HT1080 (cell line): Measurements from ENCODE around the gene SV2B. TPM values are rescaled to one million over a fixed set of nuclear protein-coding genes. Genes with fewer than 3 reads are reported as not detected.

Experiments used
- DNase-seq: peaks from one replicate; pipeline ENCODE4 v3.0.0-alpha.2; 2015; ENCODE audit warnings: low read depth
- total RNA-seq: library from RNA; depleted of rRNA; stranded (reverse); fragments of >200 nt; shearing (Covaris generic); gene quantifications from 2 replicates; pipeline ENCODE4 v1.2.3, GENCODE V29; 2014

The SV2B gene
- total RNA-seq, 1 experiment from 2014 or later: not detected

DNA sequence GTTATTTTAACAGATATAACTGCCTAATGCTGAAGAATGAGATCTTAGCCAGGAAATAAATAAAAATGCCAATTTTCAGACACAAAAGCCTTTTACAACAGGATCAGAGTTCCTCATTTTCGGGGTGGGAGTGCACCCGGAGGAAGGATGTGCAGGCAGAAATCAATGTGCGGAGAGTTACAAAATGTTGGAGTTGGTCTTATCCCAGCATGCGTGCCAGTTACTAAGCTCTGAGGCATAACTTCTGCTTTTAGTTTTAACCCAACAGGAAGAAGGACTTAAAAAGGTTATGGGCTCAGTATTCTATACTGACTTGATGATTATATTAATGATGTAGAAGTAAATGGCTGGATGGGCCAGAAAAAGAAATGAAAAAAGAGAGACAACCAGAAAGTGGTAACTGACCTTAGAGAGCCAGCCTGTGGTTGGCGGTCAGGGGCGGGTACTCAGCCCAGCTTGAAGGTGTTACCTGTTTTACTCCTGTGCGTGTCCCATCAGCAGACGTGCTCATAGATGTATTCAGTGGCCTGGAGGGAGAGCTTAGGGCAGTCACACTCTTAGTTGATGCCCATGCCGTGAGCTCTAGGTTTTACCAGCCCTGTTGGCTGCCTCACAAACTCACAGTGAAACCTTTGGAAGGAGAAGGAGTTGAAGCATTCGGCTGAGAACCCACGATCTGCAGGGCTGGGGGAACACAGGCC, 164.7 kb downstream of the SV2B start:
- no peak for DNase-seq

- DNase-seq: no peak
These were observed 165.4 kb downstream of the SV2B start for GRCh38 chr15:91265416-91265940.

GRCh38 chr15:91268510-91268909, 168.5 kb downstream of the SV2B start:
- DNase-seq: peak; percentile 22

- DNase-seq: no peak
These were observed 170.7 kb downstream of the SV2B start for GRCh38 chr15:91270747-91271146.

- peak; percentile 57 for DNase-seq
These were observed 171.6 kb downstream of the SV2B start for GRCh38 chr15:91271565-91272153.

DNA sequence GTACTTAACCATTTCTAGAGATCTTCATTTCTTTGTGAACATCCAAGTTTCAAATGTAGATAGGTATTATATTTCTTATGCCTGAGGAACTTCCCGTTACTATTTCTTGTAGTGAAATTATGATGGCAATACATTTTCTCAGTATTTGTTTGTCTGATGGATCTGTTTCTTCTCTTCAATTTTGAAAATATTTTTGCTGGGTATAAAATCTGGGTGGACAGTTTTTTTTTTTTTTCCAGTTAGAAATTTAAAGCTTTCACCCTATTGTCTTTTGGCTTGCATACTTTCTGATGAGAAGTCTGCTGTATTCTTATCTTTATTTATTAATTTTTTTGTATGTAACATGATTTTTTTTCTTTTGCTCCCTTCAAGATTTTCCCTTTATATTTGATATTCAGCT, 175.8 kb downstream of the SV2B start:
- no peak for DNase-seq

- no peak for DNase-seq
These were observed 178.9 kb downstream of the SV2B start for GRCh38 chr15:91278951-91279350.

GRCh38 chr15:91279486-91279885, 179.4 kb downstream of the SV2B start:
- DNase-seq: no peak

DNA sequence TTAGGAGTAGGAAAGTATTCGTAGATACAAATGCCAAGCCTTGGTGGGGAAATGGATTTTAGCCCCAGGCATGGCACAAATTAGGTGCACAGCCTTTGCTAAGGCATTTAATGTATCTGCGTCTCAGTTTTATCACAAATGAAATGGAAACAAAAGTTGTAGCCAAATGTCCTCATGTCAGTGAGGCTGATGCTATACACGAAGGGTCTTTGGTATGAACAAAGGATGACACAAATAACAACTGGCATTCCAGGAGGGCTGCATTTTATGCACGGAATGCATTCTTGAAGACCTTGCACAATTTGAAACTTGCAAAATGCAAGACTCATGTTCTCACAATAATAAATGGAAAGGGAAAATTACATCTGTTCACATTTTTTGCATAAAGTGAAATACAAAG, 181.9 kb downstream of the SV2B start:
- DNase-seq: no peak

DNA sequence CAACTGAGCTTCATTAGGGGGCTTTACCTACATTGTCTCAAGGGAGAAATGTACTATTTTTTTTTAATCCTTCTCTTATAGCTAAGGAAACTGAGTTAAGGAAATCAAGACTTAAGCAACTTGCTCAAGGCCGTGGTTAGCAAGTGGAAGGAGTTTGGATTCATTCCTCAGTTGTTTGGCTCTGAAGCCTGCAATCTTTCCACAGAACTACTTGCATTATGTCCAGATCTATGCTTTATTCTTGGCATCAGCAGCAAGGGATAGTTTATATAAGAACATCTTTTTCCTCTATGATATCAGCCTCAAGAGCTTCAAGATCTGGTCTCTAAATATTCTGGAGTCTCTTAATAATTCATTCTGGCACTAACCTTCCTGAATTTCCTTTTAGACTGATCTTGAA, 182.4 kb downstream of the SV2B start:
- no peak for DNase-seq

DNA sequence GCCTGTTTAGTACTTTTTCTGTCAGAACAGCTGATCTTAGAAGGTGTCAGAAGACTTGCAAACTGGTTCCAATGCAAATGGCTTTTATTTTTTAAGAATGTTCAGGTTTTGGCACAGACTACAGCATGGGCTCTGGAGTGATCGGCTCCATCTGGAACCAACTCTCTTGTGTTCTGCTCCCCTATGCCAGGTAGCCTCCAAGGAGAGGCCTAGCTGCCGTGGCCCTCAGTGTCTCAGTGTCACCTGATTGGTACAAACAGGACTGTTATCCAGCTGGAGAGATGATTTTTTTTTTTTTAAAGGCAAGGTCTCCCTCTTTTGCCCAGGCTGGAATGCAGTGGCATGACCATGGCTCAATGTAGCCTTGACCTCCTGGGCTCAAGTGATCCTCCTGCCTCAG, 183.1 kb downstream of the SV2B start:
- DNase-seq: no peak

DNA sequence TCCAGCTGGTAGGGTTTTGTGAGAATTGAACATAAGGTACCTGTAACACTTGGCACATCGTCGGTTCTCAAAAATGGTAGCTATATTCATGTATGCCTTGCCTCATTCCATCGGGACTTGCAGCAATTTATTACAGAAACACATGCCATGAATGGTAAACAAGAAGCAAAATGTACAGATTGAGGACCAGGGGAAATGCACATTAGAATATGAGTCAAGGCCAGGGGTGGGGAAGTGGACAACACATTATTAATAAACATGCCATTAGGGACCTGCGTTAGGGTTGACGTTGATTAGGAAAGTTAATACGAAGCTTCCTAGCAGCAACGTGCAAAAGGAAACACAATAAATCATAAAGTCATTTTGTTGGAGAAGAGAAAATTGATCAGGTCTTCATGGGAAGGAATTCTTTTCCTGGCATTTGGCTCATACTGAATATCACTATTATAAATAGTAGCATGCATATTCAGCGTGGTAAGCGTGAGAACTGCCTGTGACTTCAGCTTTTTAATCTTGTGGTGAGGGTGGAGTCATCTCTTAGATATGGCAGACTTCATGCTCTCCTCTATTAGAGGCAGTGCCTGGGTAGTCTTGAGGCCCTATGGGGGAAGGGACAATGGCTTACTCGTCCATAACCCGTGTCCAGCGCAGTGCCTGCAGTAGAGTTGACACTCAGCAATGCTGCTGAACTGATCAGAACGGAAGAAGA, 184.9 kb downstream of the SV2B start:
- peak; percentile 5 for DNase-seq

DNA sequence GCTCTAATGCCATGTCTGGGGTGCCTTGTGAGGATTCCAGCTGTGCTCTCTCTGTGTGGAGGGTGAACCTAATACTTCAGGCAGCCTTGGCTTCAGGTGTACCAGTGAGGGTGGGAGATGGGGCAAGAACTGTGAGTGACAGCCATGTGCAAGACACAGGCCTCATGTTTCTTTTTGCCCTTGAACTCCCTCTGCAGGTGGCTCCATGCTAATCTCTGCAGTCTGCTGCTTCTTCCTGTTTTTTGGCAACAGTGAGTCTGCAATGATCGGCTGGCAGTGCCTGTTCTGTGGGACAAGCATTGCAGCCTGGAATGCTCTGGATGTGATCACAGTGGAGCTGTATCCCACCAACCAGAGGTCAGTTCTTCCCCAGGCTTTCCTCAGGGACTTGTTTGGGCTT, 189.3 kb downstream of the SV2B start:
- DNase-seq: no peak

GRCh38 chr15:91290553-91290952, 190.5 kb downstream of the SV2B start:
- DNase-seq: no peak

GRCh38 chr15:91291673-91292072, 191.6 kb downstream of the SV2B start:
- peak; percentile 56 for DNase-seq

DNA sequence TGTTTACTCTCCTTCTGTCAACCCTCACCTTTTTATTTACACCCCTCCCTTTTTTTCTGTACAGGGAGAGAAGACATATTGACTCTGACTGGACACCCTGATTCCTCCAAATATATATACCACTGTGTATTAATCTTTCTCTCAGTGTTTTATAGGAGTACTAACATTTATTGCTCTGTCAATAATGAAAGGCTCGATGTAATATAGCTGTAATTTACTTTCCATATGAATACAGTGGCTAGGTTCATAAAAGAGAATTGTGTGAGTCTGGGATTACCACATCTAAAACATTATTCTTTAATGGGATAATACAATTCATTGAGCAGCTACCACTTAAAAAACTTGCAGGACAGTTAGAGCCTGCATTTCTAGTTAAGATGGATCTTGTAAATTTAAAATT, 194.3 kb downstream of the SV2B start:
- DNase-seq: no peak

GRCh38 chr15:91294795-91295194, 194.7 kb downstream of the SV2B start:
- no peak for DNase-seq

DNA sequence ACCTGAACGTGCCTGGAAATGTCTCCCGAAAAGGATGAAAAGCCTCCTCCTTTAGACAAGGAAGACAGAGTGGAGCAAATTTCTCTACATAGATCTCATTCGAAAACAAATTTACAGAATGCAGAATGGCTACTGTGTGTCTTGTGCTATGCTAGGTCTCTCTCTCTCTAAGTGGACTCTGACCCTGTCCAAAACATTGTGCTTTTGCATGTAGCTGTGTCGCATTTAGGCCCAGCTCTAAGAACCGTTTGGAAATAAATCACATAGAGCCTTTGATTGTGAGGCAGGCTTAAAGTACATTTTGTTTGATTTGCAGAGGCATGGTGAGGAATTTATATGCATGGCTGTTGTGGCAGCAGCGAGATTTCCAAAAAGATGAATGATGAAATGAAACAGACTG, 198.0 kb downstream of the SV2B start:
- DNase-seq: no peak

GRCh38 chr15:91302588-91303439, 202.8 kb downstream of the SV2B start:
- peak; percentile 54 for DNase-seq

GRCh38 chr15:91304210-91304609, 204.2 kb downstream of the SV2B start:
- no peak for DNase-seq

DNA sequence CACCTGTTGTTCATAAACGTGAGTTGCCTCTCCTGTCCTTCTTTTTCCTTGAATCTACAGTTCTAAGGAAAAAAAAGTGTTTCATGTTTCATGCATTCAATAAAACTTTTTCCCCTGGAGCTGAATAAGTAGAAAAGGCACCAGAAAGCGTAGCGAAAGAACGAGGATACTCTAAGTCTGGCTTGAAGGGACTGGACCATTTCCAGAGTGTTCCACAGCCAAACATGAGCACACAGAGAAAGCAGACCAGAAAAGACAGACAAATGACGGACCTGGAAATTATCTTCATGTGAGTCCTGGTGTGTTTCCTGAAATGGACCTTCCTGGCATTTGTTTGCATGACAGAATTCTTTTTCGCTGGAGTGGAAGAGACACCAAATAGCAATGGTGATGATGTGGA, 204.7 kb downstream of the SV2B start:
- DNase-seq: no peak

DNA sequence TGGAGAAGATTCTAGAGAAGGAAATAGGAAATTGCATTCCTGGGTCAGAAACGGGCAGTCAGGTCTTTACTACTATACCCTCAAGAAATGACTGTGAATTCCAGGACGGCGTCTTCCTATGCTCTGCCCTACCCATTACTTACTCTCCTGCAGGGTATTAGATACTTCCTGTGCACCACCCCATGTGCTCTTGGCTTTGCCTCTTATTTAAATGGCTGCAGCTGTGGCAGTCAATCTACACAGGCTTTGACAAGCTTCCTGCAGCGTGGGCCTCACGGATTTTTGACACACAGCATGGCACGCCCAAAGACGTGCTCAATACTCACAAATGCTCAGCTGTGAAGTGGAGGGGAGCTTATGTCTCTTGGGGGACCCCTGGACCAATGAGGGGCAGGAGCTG, 206.1 kb downstream of the SV2B start:
- DNase-seq: no peak
